PC-9 (cell line): ENCODE measurements around the gene TTBK2.

Source experiments
- EZH2 ChIP-seq: fragments of 200-600 bp; sonication (generic); IDR thresholded peaks from 2 replicates; pipeline ENCODE4 v1.8.0; 2017; ENCODE audit warnings: antibody characterized with exemption, low read depth
- TF ChIP-seq, protein P1 (sequence below): fragments of 200-600 bp; sonication (generic); conservative IDR thresholded peaks from 2 replicates; pipeline ENCODE4 v1.6.1; 2017; ENCODE audit warnings: mixed run types, antibody characterized with exemption, mild to moderate bottlenecking, moderate library complexity

DNA sequence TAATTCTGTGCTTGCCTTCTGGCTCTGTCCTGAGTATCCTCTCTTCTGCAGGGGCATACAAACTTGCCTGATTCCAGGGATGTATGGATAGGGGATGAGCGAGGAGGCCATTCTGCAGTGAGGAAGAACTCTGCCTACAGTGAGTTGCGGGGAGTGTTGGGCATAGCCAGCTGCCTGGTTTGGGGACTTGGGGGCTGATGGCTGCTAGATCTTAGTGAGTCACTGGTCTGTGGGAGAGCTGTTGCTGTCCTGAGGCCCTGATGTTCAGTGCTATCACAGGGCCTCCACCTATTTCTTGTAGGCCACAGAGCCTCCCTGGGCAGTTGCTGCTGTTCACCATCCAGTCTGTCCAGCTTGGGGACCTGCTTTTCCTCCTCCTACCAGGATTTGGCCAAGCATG, 204.0 kb downstream of the TTBK2 start:
- TF ChIP-seq, protein P1, sequence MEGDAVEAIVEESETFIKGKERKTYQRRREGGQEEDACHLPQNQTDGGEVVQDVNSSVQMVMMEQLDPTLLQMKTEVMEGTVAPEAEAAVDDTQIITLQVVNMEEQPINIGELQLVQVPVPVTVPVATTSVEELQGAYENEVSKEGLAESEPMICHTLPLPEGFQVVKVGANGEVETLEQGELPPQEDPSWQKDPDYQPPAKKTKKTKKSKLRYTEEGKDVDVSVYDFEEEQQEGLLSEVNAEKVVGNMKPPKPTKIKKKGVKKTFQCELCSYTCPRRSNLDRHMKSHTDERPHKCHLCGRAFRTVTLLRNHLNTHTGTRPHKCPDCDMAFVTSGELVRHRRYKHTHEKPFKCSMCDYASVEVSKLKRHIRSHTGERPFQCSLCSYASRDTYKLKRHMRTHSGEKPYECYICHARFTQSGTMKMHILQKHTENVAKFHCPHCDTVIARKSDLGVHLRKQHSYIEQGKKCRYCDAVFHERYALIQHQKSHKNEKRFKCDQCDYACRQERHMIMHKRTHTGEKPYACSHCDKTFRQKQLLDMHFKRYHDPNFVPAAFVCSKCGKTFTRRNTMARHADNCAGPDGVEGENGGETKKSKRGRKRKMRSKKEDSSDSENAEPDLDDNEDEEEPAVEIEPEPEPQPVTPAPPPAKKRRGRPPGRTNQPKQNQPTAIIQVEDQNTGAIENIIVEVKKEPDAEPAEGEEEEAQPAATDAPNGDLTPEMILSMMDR: no peak
- no peak for TF ChIP-seq EZH2
